ENCODE data around the gene RASSF4. TPM values are rescaled to one million over a fixed set of nuclear protein-coding genes. Genes with fewer than 3 reads are reported as not detected.
A peak's percentile ranks its signal among the peaks of the same experiment; 100 is the strongest.

RASSF4 gene
- total RNA-seq, 1 donor from 2014 or later = 29.2 TPM

GRCh38 chr10:44924261-44925040, 35.2 kb upstream of the RASSF4 start:
- Histone ChIP-seq H3K4me1 (no peaks in the 10 kb centered on the region), H3K27me3 (no peaks in the 10 kb centered on the region), H3K27ac (no peak overlapping the region), H3K36me3 (no peaks in the 10 kb centered on the region), H3K4me3 (no peak overlapping the region), H3K9me3 (no peaks in the 10 kb centered on the region)
- peak in 1 of 2 donors; percentile 85 for DNase-seq (ENCODE audit: extremely low spot score in 2 of 2)
- TF ChIP-seq POLR2AphosphoS5 (IDR thresholded peaks at IDR 0.05; ENCODE audit: insufficient read depth in 1 of 2, low read depth in 1 of 2) = no peak
- TF ChIP-seq POLR2A (IDR thresholded peaks at IDR 0.05) = no peak
- TF ChIP-seq CTCF (IDR thresholded peaks at IDR 0.05) = no peak
- intact Hi-C loops (cut with DNase I) = no loop called here

- no peaks in the 10 kb centered on the region for H3K27me3 ChIP-seq
- H3K4me1 ChIP-seq = no peaks in the 10 kb centered on the region
- no peak overlapping the region for H3K4me3 ChIP-seq
- no peaks in the 10 kb centered on the region for H3K9me3 ChIP-seq
- intact Hi-C loops (cut with DNase I) = no loop called here
- TF ChIP-seq POLR2A (IDR thresholded peaks at IDR 0.05) (no peak), CTCF (IDR thresholded peaks at IDR 0.05) (no peak), POLR2AphosphoS5 (IDR thresholded peaks at IDR 0.05; ENCODE audit: insufficient read depth in 1 of 2, low read depth in 1 of 2) (no peak)
- H3K36me3 ChIP-seq = no peaks in the 10 kb centered on the region
- H3K27ac ChIP-seq = no peak overlapping the region
- peak in 1 of 2 donors; percentile 90 for DNase-seq (ENCODE audit: extremely low spot score in 2 of 2)
These were observed 34.4 kb upstream of the RASSF4 start for GRCh38 chr10:44925224-44925623.

GRCh38 chr10:44925811-44926750, 33.5 kb upstream of the RASSF4 start:
- intact Hi-C loops (cut with DNase I) = no loop called here
- no peaks in the 10 kb centered on the region for H3K27me3 ChIP-seq
- no peak overlapping the region for H3K4me3 ChIP-seq
- no peaks in the 10 kb centered on the region for H3K9me3 ChIP-seq
- no peak for TF ChIP-seq POLR2A (IDR thresholded peaks at IDR 0.05)
- no peak for TF ChIP-seq CTCF (IDR thresholded peaks at IDR 0.05)
- TF ChIP-seq POLR2AphosphoS5 (IDR thresholded peaks at IDR 0.05; ENCODE audit: insufficient read depth in 1 of 2, low read depth in 1 of 2) = no peak
- H3K27ac ChIP-seq = no peak overlapping the region
- no peak for DNase-seq (ENCODE audit: extremely low spot score in 2 of 2)
- H3K4me1 ChIP-seq = no peaks in the 10 kb centered on the region
- no peaks in the 10 kb centered on the region for H3K36me3 ChIP-seq

- H3K4me1 ChIP-seq = no peaks in the 10 kb centered on the region
- H3K36me3 ChIP-seq = no peaks in the 10 kb centered on the region
- DNase-seq (ENCODE audit: extremely low spot score in 2 of 2) = no peak
- TF ChIP-seq POLR2AphosphoS5 (IDR thresholded peaks at IDR 0.05; ENCODE audit: insufficient read depth in 1 of 2, low read depth in 1 of 2) (no peak), CTCF (IDR thresholded peaks at IDR 0.05) (no peak), POLR2A (IDR thresholded peaks at IDR 0.05) (no peak)
- H3K4me3 ChIP-seq = no peak overlapping the region
- H3K9me3 ChIP-seq = no peaks in the 10 kb centered on the region
- H3K27me3 ChIP-seq = no peaks in the 10 kb centered on the region
- H3K27ac ChIP-seq = no peak overlapping the region
- intact Hi-C loops (cut with DNase I) = no loop called here
These were observed 32.8 kb upstream of the RASSF4 start for GRCh38 chr10:44926751-44927351.
